Natural killer cell (primary cell): ENCODE data around the gene P2RY2. TPM values are rescaled to one million over a fixed set of nuclear protein-coding genes. Genes with fewer than 3 reads are reported as not detected.

Experiments used
- ATAC-seq, 3 donors: fragments of 150-1000 bp in 2 of 3; fragments of 200-7000 bp in 1 of 3; cut with Tn5 transposase; 1 replicate in 1 of 3; 2 replicates in 2 of 3; pipeline ENCODE4 v1.10.0; 2021; ENCODE audit warnings: mild to moderate bottlenecking in 2 of 3, moderate library complexity in 2 of 3
- DNase-seq, 2 donors: peaks; one replicate each; pipeline versions ENCODE4 v3.0.0 to v3.0.0-alpha.2; 2013 to 2021; ENCODE audit warnings: mixed read lengths in 1 of 2
- H3K27ac ChIP-seq: one replicate; pipeline ENCODE4 v1.5.1; 2013; ENCODE audit warnings: mild to moderate bottlenecking, low read length
- H3K27me3 ChIP-seq: one replicate; pipeline ENCODE4 v1.6.1; 2013; ENCODE audit warnings: low read length; ENCODE audit not compliant: control insufficient read depth, insufficient read depth
- H3K36me3 ChIP-seq: one replicate; pipeline ENCODE4 v1.6.1; 2013; ENCODE audit warnings: low read length; ENCODE audit not compliant: control insufficient read depth, insufficient read depth
- H3K4me1 ChIP-seq: one replicate; pipeline ENCODE4 v1.6.1; 2013; ENCODE audit warnings: low read length; ENCODE audit not compliant: control insufficient read depth, insufficient read depth
- H3K4me3 ChIP-seq: one replicate; pipeline ENCODE4 v1.5.1; 2013; ENCODE audit warnings: low read length
- H3K9me3 ChIP-seq: one replicate; pipeline ENCODE4 v1.6.1; 2013; ENCODE audit warnings: low read length; ENCODE audit not compliant: control insufficient read depth, insufficient read depth
- H3K27ac Mint-ChIP-seq, 2 donors: one replicate each; pipeline ENCODE4 v1.8.0; 2022; ENCODE audit warnings: mild to moderate bottlenecking in 2 of 2, mixed read lengths in 2 of 2, moderate library complexity in 1 of 2
- H3K27me3 Mint-ChIP-seq, 2 donors: one replicate each; pipeline ENCODE4 v1.8.0; 2022; ENCODE audit warnings: low read depth in 2 of 2, mixed read lengths in 2 of 2
- H3K36me3 Mint-ChIP-seq: one replicate; pipeline ENCODE4 v1.8.0; 2022; ENCODE audit warnings: mixed read lengths
- H3K4me1 Mint-ChIP-seq, 2 donors: one replicate each; pipeline ENCODE4 v1.8.0; 2022; ENCODE audit warnings: mixed read lengths in 2 of 2
- H3K4me3 Mint-ChIP-seq: one replicate; pipeline ENCODE4 v1.8.0; 2022; ENCODE audit warnings: mild to moderate bottlenecking, moderate library complexity, mixed read lengths
- H3K9me3 Mint-ChIP-seq, 2 donors: one replicate each; pipeline ENCODE4 v1.8.0; 2022; ENCODE audit warnings: mixed read lengths in 2 of 2
- WGBS: methylation state at CpG from one replicate; pipeline ENCODE4 v1.1.7; 2013; ENCODE audit warnings: missing lambda C conversion rate; ENCODE audit not compliant: insufficient coverage; 5-methylcytosine and 5-hydroxymethylcytosine counted together
- intact Hi-C: fragments of 100-400 bp; cut with micrococcal nuclease; formaldehyde crosslinking; loops from one replicate; pipeline ENCODE4 v1.14.2; 2022
- total RNA-seq, 4 donors: library from RNA; stranded (reverse); fragments of 120-200 nt in 1 of 4; gene quantifications; one replicate each; pipeline versions ENCODE4 v1.2.3 to v1.2.4, GENCODE V29; 2013 to 2022
- TF ChIP-seq, protein P1 (sequence below): fragments of 200-600 bp; IDR thresholded peaks from one replicate; pipeline ENCODE4 v1.8.0; 2022; ENCODE audit warnings: antibody characterized with exemption

Gene P2RY2
- total RNA-seq, 3 donors from 2014 or later (not counting 1 experiment from before 2014, with no cell fraction given) = 0.27 to 1.0 (median 0.90) TPM

- no peak overlapping the region for H3K4me3 ChIP-seq
- TF ChIP-seq, protein P1, sequence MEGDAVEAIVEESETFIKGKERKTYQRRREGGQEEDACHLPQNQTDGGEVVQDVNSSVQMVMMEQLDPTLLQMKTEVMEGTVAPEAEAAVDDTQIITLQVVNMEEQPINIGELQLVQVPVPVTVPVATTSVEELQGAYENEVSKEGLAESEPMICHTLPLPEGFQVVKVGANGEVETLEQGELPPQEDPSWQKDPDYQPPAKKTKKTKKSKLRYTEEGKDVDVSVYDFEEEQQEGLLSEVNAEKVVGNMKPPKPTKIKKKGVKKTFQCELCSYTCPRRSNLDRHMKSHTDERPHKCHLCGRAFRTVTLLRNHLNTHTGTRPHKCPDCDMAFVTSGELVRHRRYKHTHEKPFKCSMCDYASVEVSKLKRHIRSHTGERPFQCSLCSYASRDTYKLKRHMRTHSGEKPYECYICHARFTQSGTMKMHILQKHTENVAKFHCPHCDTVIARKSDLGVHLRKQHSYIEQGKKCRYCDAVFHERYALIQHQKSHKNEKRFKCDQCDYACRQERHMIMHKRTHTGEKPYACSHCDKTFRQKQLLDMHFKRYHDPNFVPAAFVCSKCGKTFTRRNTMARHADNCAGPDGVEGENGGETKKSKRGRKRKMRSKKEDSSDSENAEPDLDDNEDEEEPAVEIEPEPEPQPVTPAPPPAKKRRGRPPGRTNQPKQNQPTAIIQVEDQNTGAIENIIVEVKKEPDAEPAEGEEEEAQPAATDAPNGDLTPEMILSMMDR = no peak
- Mint-ChIP-seq H3K27ac (no peak overlapping the region), H3K4me1 (no peaks in the 10 kb centered on the region), H3K27me3 (peaks cover 14 to 25% of the 10 kb centered on the region in 2 donors), H3K36me3 (no peaks in the 10 kb centered on the region), H3K4me3 (no peak overlapping the region), H3K9me3 (no peaks in the 10 kb centered on the region)
- 95% methylated on average over 2 of the region's 3 CpGs for WGBS
- H3K27ac ChIP-seq = no peak overlapping the region
- H3K36me3 ChIP-seq = no peaks in the 10 kb centered on the region
- H3K4me1 ChIP-seq = no peaks in the 10 kb centered on the region
- H3K27me3 ChIP-seq = peaks cover 5% of the 10 kb centered on the region
- DNase-seq = no peak
- ATAC-seq = no peak
- intact Hi-C loops = no loop called here
- H3K9me3 ChIP-seq = no peaks in the 10 kb centered on the region
Measured at GRCh38 chr11:73259406-73260126, 41.5 kb downstream of the P2RY2 start.

- DNase-seq = no peak
- no peak overlapping the region for H3K4me3 Mint-ChIP-seq
- Histone ChIP-seq H3K4me1 (no peaks in the 10 kb centered on the region), H3K27me3 (peaks cover 5% of the 10 kb centered on the region), H3K36me3 (no peaks in the 10 kb centered on the region), H3K27ac (no peak overlapping the region), H3K9me3 (no peaks in the 10 kb centered on the region), H3K4me3 (no peak overlapping the region)
- no peak overlapping the region for H3K27ac Mint-ChIP-seq
- TF ChIP-seq, protein P1 = no peak
- no peak for ATAC-seq
- no peaks in the 10 kb centered on the region for H3K4me1 Mint-ChIP-seq
- peaks cover 19 to 30% of the 10 kb centered on the region in 2 donors for H3K27me3 Mint-ChIP-seq
- H3K36me3 Mint-ChIP-seq = no peaks in the 10 kb centered on the region
- no peaks in the 10 kb centered on the region for H3K9me3 Mint-ChIP-seq
- intact Hi-C loops = no loop called here
Measured at GRCh38 chr11:73260127-73260457, 42.0 kb downstream of the P2RY2 start.

GRCh38 chr11:73262851-73263495, 44.9 kb downstream of the P2RY2 start:
- H3K4me3 Mint-ChIP-seq = no peak overlapping the region
- Histone ChIP-seq H3K9me3 (no peaks in the 10 kb centered on the region), H3K27ac (no peak overlapping the region), H3K36me3 (no peaks in the 10 kb centered on the region), H3K4me3 (no peak overlapping the region), H3K27me3 (peaks cover 5% of the 10 kb centered on the region), H3K4me1 (no peaks in the 10 kb centered on the region)
- peaks cover 32 to 45% of the 10 kb centered on the region in 2 donors for H3K27me3 Mint-ChIP-seq
- H3K27ac Mint-ChIP-seq = no peak overlapping the region
- 87% methylated on average over 4 of the region's 5 CpGs for WGBS
- ATAC-seq (no peak), DNase-seq (no peak)
- intact Hi-C loops = no loop called here
- H3K36me3 Mint-ChIP-seq = no peaks in the 10 kb centered on the region
- TF ChIP-seq, protein P1 = no peak
- no peaks in the 10 kb centered on the region for H3K4me1 Mint-ChIP-seq
- H3K9me3 Mint-ChIP-seq = no peaks in the 10 kb centered on the region
